Suprapubic skin (tissue), 3 donors: ENCODE results near the gene CKM.

ENCODE experiments used
- EP300 ChIP-seq: sonication (generic); formaldehyde crosslinking; IDR thresholded peaks from one replicate; pipeline ENCODE4 v1.6.1; 2017; ENCODE audit warnings: antibody characterized with exemption
- POLR2A ChIP-seq, 2 donors: fragments of 450-650 bp; IDR thresholded peaks; one replicate each; pipeline ENCODE4 v1.6.1; 2017; ENCODE audit warnings: antibody characterized with exemption in 2 of 2, mild to moderate bottlenecking in 2 of 2, moderate library complexity in 2 of 2
- TF ChIP-seq, protein P1 (sequence below), 2 donors: fragments of 200-600 bp in 1 of 2; fragments of 450-650 bp in 1 of 2; sonication (generic) in 1 of 2; IDR thresholded peaks; one replicate each; pipeline ENCODE4 v1.5.1; 2016 to 2019; ENCODE audit warnings: antibody characterized with exemption in 2 of 2, mild to moderate bottlenecking in 1 of 2, moderate library complexity in 1 of 2

DNA sequence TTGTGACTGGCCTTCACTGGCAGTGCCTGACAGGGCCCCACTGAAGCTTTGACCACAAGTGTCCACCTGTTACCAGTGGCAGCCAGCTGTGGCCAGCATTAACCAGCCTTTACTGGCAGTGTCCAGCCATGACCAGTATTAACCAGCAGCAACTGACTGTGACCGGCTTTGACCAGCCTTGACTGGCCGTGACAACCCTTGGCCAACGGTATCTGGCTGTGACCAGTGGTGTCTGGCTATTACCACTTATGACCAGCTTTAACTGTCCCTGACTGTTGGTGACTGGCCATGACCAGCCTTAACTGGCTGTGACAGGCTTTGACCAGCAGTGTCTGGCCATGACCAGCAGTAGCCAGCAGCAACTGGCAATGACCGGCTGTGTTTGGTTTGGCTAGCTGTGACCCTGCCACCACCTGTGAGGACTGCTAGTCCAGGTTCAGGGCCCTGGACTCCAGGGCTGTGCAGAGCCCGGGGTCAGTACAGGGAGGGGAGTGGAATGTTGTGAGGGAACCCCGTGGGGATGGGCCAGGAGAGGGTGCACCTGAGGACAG, 32.2 kb downstream of the CKM start:
- TF ChIP-seq, protein P1, sequence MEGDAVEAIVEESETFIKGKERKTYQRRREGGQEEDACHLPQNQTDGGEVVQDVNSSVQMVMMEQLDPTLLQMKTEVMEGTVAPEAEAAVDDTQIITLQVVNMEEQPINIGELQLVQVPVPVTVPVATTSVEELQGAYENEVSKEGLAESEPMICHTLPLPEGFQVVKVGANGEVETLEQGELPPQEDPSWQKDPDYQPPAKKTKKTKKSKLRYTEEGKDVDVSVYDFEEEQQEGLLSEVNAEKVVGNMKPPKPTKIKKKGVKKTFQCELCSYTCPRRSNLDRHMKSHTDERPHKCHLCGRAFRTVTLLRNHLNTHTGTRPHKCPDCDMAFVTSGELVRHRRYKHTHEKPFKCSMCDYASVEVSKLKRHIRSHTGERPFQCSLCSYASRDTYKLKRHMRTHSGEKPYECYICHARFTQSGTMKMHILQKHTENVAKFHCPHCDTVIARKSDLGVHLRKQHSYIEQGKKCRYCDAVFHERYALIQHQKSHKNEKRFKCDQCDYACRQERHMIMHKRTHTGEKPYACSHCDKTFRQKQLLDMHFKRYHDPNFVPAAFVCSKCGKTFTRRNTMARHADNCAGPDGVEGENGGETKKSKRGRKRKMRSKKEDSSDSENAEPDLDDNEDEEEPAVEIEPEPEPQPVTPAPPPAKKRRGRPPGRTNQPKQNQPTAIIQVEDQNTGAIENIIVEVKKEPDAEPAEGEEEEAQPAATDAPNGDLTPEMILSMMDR (IDR thresholded peaks at IDR 0.05), result no peak
- TF ChIP-seq EP300, result no peak
- TF ChIP-seq POLR2A (IDR thresholded peaks at IDR 0.05), result no peak
